Fibroblast of lung (primary cell): ENCODE measurements around the gene LOC101059915. TPM values are rescaled to one million over a fixed set of nuclear protein-coding genes. Genes with fewer than 3 reads are reported as not detected.
"Not testable (repeated sequence)": the region's sequence is repeated elsewhere in the genome, so short reads cannot be mapped to it uniquely, and the experiment has no call there.

ENCODE experiments used
- DNase-seq, 2 donors: peaks; one replicate each; pipeline versions ENCODE4 v3.0.0 to v3.0.0-alpha.2; 2010; ENCODE audit warnings: low read depth in 2 of 2
- H2AFZ ChIP-seq: 2 replicates; pipeline ENCODE4 v1.5.1; 2012; ENCODE audit warnings: low read length, control low read depth, inconsistent platforms
- H3K27ac ChIP-seq: 2 replicates; pipeline ENCODE4 v1.5.1; 2011; ENCODE audit warnings: low read length, control low read depth; ENCODE audit not compliant: insufficient read depth
- H3K27me3 ChIP-seq: 2 replicates; pipeline ENCODE4 v1.5.1; 2011; ENCODE audit warnings: mild to moderate bottlenecking, low read length; ENCODE audit not compliant: control insufficient read depth, insufficient read depth
- H3K36me3 ChIP-seq: 2 replicates; pipeline ENCODE4 v1.5.1; 2011; ENCODE audit warnings: low read length; ENCODE audit not compliant: control insufficient read depth, insufficient read depth
- H3K4me1 ChIP-seq: 2 replicates; pipeline ENCODE4 v1.5.1; 2011; ENCODE audit warnings: low read length; ENCODE audit not compliant: control insufficient read depth, insufficient read depth; ENCODE audit errors: extremely low read depth
- H3K4me2 ChIP-seq: 2 replicates; pipeline ENCODE4 v1.5.1; 2011; ENCODE audit warnings: low read length, control low read depth; ENCODE audit not compliant: insufficient read depth; ENCODE audit errors: extremely low read depth
- H3K4me3 ChIP-seq, 4 experiments: fragments of 200-600 bp in 1 of 4; sonication (generic) in 1 of 4; replicated peaks in 1 of 4; 2 replicates each; pipeline ENCODE4 v1.5.1; 2011 to 2016; ENCODE audit warnings: low read length in 4 of 4, low read depth in 3 of 4, mild to moderate bottlenecking in 3 of 4, control low read depth in 2 of 4, inconsistent platforms in 1 of 4, mixed read lengths in 1 of 4; ENCODE audit not compliant: insufficient read depth in 1 of 4; ENCODE audit errors: control extremely low read depth in 1 of 4
- H3K79me2 ChIP-seq: 2 replicates; pipeline ENCODE4 v1.5.1; 2012; ENCODE audit warnings: mild to moderate bottlenecking, low read length, inconsistent platforms; ENCODE audit not compliant: control insufficient read depth, insufficient read depth
- H3K9ac ChIP-seq: 2 replicates; pipeline ENCODE4 v1.5.1; 2011; ENCODE audit warnings: mild to moderate bottlenecking, low read length, control low read depth; ENCODE audit not compliant: insufficient read depth
- H3K9me3 ChIP-seq: 2 replicates; pipeline ENCODE4 v1.5.1; 2012; ENCODE audit warnings: low read depth, low read length; ENCODE audit not compliant: control insufficient read depth, insufficient read depth
- H4K20me1 ChIP-seq: 2 replicates; pipeline ENCODE4 v1.5.1; 2011; ENCODE audit warnings: low read length; ENCODE audit not compliant: control insufficient read depth, insufficient read depth; ENCODE audit errors: extremely low read depth
- polyA plus RNA-seq, 2 donors: library from polyadenylated mRNA; depleted of rRNA in 1 of 2; stranded (reverse) in 1 of 2; unstranded in 1 of 2; fragments of >200 nt; gene quantifications; 2 replicates each; pipeline ENCODE4 v1.2.1, GENCODE V29; 2011 to 2012; ENCODE audit warnings: missing spikeins in 1 of 2
- total RNA-seq: library from RNA; depleted of rRNA; stranded (reverse); fragments of >200 nt; gene quantifications from 2 replicates; pipeline ENCODE4 v1.2.1, GENCODE V29; 2014

The LOC101059915 gene

DNA sequence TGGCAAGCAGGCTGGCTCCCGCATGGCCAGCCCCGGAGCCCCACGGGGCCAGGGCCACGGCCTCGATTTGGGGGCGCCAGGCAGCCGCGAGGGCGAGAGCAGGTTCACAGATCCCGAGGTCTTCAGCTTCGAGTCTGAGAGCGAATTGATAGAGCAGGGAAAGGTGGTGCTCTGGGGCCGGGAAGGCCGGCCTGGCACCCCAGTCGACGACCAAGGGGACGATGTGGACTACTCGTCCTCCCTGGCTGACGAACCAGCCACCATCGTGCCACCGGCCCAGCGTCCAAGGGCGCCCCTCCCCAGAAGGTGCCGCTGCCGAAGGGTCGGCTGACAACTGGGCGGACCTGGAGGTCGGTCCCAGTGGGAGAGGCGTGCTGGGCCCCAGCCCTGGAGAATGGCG is 51.8 kb downstream of the LOC101059915 start:
- H3K9me3 ChIP-seq, H3K4me3 ChIP-seq, H3K9ac ChIP-seq, H3K4me1 ChIP-seq, H3K79me2 ChIP-seq, H3K27ac ChIP-seq, H2AFZ ChIP-seq, H3K27me3 ChIP-seq, H4K20me1 ChIP-seq, H3K4me2 ChIP-seq, H3K36me3 ChIP-seq, DNase-seq: not testable (repeated sequence)

DNA sequence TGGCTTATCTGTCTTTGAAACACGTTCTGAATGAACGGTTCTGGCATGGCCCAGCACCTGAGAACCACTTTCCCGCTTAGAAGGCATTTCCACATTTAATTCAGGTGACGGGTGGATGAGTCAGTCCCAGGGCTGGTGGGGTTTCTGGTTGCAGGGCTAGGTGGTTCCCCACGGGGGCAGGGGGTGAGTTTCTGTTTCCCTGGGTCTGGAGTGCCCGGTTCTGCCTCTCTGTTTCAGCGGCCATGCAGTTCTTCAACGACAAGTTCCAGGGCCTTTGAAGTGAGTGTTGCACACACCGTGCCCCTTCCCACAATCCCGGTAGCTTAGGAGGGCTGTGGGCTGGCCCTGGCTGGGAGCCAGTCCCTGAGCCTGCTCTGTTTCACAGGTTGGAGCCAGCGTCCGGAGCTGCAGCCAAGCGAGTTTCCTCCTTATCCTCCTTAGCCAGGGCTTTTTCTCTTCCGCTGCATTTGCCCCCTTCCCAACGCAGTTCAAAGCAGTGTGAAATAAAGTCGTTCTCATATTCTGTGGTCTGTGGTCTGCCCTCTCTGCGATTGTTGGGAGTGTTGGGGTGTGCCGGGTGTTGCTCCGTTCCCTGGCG is 53.0 kb downstream of the LOC101059915 start:
- not testable (repeated sequence) for H4K20me1 ChIP-seq, H3K27me3 ChIP-seq, H3K4me2 ChIP-seq, DNase-seq, H3K9ac ChIP-seq, H3K4me1 ChIP-seq, H3K27ac ChIP-seq, H3K4me3 ChIP-seq, H2AFZ ChIP-seq, H3K9me3 ChIP-seq, H3K79me2 ChIP-seq, H3K36me3 ChIP-seq

Other genes starting within 250 kb of the LOC101059915 start
- 91.9 and 106 TPM in 2 replicates for gene OGT, start 134.4 kb upstream of the LOC101059915 start, total RNA-seq
- 55.5 and 115 TPM in 2 replicates for gene OGT, start 134.4 kb upstream of the LOC101059915 start, polyA plus RNA-seq
- 2.3 and 2.8 TPM in 2 replicates for gene GCNA, start 89.1 kb upstream of the LOC101059915 start, total RNA-seq
- gene GCNA, start 89.1 kb upstream of the LOC101059915 start, polyA plus RNA-seq, result 0.52 and 0.74 TPM in 2 replicates
- gene CXCR3, start 49.0 kb upstream of the LOC101059915 start, total RNA-seq, result not detected in 2 replicates
- not detected in 2 replicates for gene CXCR3, start 49.0 kb upstream of the LOC101059915 start, polyA plus RNA-seq
- gene CXorf49, start 50.7 kb downstream of the LOC101059915 start, total RNA-seq, result not detected in 2 replicates
- gene CXorf49, start 50.7 kb downstream of the LOC101059915 start, polyA plus RNA-seq, result not detected in 2 replicates
- not detected in 2 replicates for gene CXorf49B, start 95.8 kb downstream of the LOC101059915 start, total RNA-seq
- not detected in 2 replicates for gene CXorf49B, start 95.8 kb downstream of the LOC101059915 start, polyA plus RNA-seq
- 4.1 and 9.7 TPM in 2 replicates for gene NHSL2, start 243.3 kb downstream of the LOC101059915 start, total RNA-seq
- gene NHSL2, start 243.3 kb downstream of the LOC101059915 start, polyA plus RNA-seq, result 4.3 and 12.2 TPM in 2 replicates